GM23338 (cell line): Measurements from ENCODE around the gene LYRM9. TPM values are rescaled to one million over a fixed set of nuclear protein-coding genes. Genes with fewer than 3 reads are reported as not detected.

ENCODE experiments used
- ATAC-seq: fragments of 200-7000 bp; cut with Tn5 transposase; 3 replicates; pipeline ENCODE4 v1.9.1; 2020
- DNase-seq: peaks from one replicate; pipeline ENCODE4 v3.0.0-alpha.2; 2015; ENCODE audit warnings: low spot score
- H2AFZ ChIP-seq: fragments of 200-600 bp; sonication (generic); 2 replicates; pipeline ENCODE4 v1.8.0; 2016; ENCODE audit warnings: antibody characterized with exemption, mild to moderate bottlenecking, moderate library complexity
- H3F3A ChIP-seq: fragments of 200-600 bp; sonication (generic); replicated peaks from 2 replicates; pipeline ENCODE4 v1.8.0; 2017; ENCODE audit warnings: antibody characterized with exemption, mixed run types, low read depth
- H3K27ac ChIP-seq: fragments of 200-600 bp; sonication (generic); 2 replicates; pipeline ENCODE4 v1.6.1; 2016; ENCODE audit warnings: low read depth
- H3K27me3 ChIP-seq: fragments of 200-600 bp; sonication (generic); 2 replicates; pipeline ENCODE4 v1.8.0; 2016; ENCODE audit warnings: mild to moderate bottlenecking, mixed run types, moderate library complexity; ENCODE audit not compliant: insufficient read depth
- H3K36me3 ChIP-seq: fragments of 200-600 bp; sonication (generic); 2 replicates; pipeline ENCODE4 v1.8.0; 2016; ENCODE audit warnings: mild to moderate bottlenecking; ENCODE audit not compliant: insufficient read depth
- H3K4me1 ChIP-seq: fragments of 200-600 bp; sonication (generic); 2 replicates; pipeline ENCODE4 v1.8.0; 2016; ENCODE audit warnings: mild to moderate bottlenecking, moderate library complexity; ENCODE audit not compliant: insufficient read depth
- H3K4me2 ChIP-seq: fragments of 200-600 bp; sonication (generic); 2 replicates; pipeline ENCODE4 v1.7.1; 2017; ENCODE audit warnings: mixed run types
- H3K4me3 ChIP-seq: fragments of 200-600 bp; sonication (generic); 2 replicates; pipeline ENCODE4 v1.6.1; 2016; ENCODE audit warnings: mixed run types
- H3K79me2 ChIP-seq: fragments of 200-600 bp; sonication (generic); replicated peaks from 2 replicates; pipeline ENCODE4 v1.8.0; 2017; ENCODE audit warnings: mild to moderate bottlenecking; ENCODE audit not compliant: insufficient read depth
- H3K9me2 ChIP-seq: fragments of 200-600 bp; sonication (generic); 2 replicates; pipeline ENCODE4 v1.8.0; 2017; ENCODE audit not compliant: insufficient read depth
- H4K20me1 ChIP-seq: fragments of 200-600 bp; sonication (generic); replicated peaks from 2 replicates; pipeline ENCODE4 v1.8.0; 2017; ENCODE audit warnings: mild to moderate bottlenecking; ENCODE audit not compliant: insufficient read depth
- H3K27ac Mint-ChIP-seq: 2 replicates; pipeline ENCODE4 v1.8.0; 2020; ENCODE audit warnings: inconsistent platforms, mild to moderate bottlenecking, moderate library complexity, mixed read lengths
- H3K27me3 Mint-ChIP-seq: 3 replicates; pipeline ENCODE4 v1.8.0; 2022; ENCODE audit warnings: low read depth, mild to moderate bottlenecking, moderate library complexity, mixed read lengths, inconsistent platforms; ENCODE audit not compliant: insufficient read depth, poor library complexity
- H3K36me3 Mint-ChIP-seq: 3 replicates; pipeline ENCODE4 v1.8.0; 2021; ENCODE audit warnings: low read depth, mild to moderate bottlenecking, inconsistent platforms, moderate library complexity, mixed read lengths
- H3K4me1 Mint-ChIP-seq: 3 replicates; pipeline ENCODE4 v1.8.0; 2020; ENCODE audit warnings: mild to moderate bottlenecking, inconsistent platforms, mixed read lengths
- H3K4me3 Mint-ChIP-seq: 3 replicates; pipeline ENCODE4 v1.8.0; 2021; ENCODE audit warnings: moderate library complexity, mild to moderate bottlenecking, inconsistent platforms, mixed read lengths
- H3K9me3 Mint-ChIP-seq: 3 replicates; pipeline ENCODE4 v1.8.0; 2020; ENCODE audit warnings: moderate library complexity, mild to moderate bottlenecking, inconsistent platforms, mixed read lengths
- CREB1 ChIP-seq: fragments of 250-450 bp; sonication (Bioruptor Pico); IDR thresholded peaks from 2 replicates; pipeline ENCODE4 v1.5.0; 2020; ENCODE audit warnings: low read depth, mild to moderate bottlenecking, moderate library complexity
- CTCF ChIP-seq, 2 experiments: fragments of 200-600 bp in 1 of 2; sonication (generic) in 1 of 2; conservative IDR thresholded peaks; 2 replicates each; pipeline versions ENCODE4 v1.5.1 to v1.6.1; 2016 to 2017; ENCODE audit warnings: antibody characterized with exemption in 2 of 2, low read depth in 2 of 2, mild to moderate bottlenecking in 2 of 2, moderate library complexity in 1 of 2
- EZH2 ChIP-seq: fragments of 200-600 bp; sonication (generic); IDR thresholded peaks from one replicate; pipeline ENCODE4 v1.8.0; 2017; ENCODE audit warnings: antibody characterized with exemption, mild to moderate bottlenecking, low read depth; ENCODE audit not compliant: unreplicated experiment
- EZH2phosphoT487 ChIP-seq: fragments of 200-600 bp; sonication (generic); IDR thresholded peaks from one replicate; pipeline ENCODE4 v1.8.1; 2018; ENCODE audit warnings: antibody characterized with exemption; ENCODE audit not compliant: unreplicated experiment
- JUNB ChIP-seq: IDR thresholded peaks from one replicate; pipeline ENCODE4 v1.6.1; 2016; ENCODE audit warnings: antibody characterized with exemption; ENCODE audit not compliant: unreplicated experiment
- NANOG ChIP-seq: IDR thresholded peaks from 2 replicates; pipeline ENCODE4 v1.6.1; 2016; ENCODE audit warnings: antibody characterized with exemption, borderline replicate concordance
- POLR2AphosphoS5 ChIP-seq: IDR thresholded peaks from 2 replicates; pipeline ENCODE4 v1.6.1; 2016; ENCODE audit warnings: antibody characterized with exemption, low read depth
- REST ChIP-seq: IDR thresholded peaks from one replicate; pipeline ENCODE4 v1.6.1; 2018; ENCODE audit warnings: antibody characterized with exemption; ENCODE audit not compliant: unreplicated experiment
- STAT1 ChIP-seq: IDR thresholded peaks from one replicate; pipeline ENCODE4 v1.6.1; 2016; ENCODE audit warnings: antibody characterized with exemption; ENCODE audit not compliant: unreplicated experiment
- ZNF114 ChIP-seq: fragments of 250-450 bp; sonication (Bioruptor Pico); IDR thresholded peaks from 2 replicates; pipeline ENCODE4 v1.5.0; 2020; ENCODE audit warnings: mild to moderate bottlenecking, moderate library complexity
- ZNF331 ChIP-seq: fragments of 250-450 bp; sonication (Bioruptor Pico); IDR thresholded peaks from 2 replicates; pipeline ENCODE4 v1.5.0; 2020; ENCODE audit warnings: low read depth, mild to moderate bottlenecking, moderate library complexity
- polyA plus RNA-seq: library from polyadenylated mRNA; unstranded; fragments of >200 nt; fragmentation: Nextera tagmentation; extraction: Ambion mirVana; gene quantifications from 2 replicates; pipeline ENCODE4 v1.2.1, GENCODE V29; 2016
- total RNA-seq: library from RNA; depleted of rRNA; stranded (reverse); fragments of >200 nt; shearing (Covaris generic); gene quantifications from 2 replicates; pipeline ENCODE4 v1.2.3, GENCODE V29; 2014
- TF ChIP-seq, protein P1 (sequence below): fragments of 250-450 bp; sonication (Bioruptor Pico); IDR thresholded peaks from 2 replicates; pipeline ENCODE4 v1.5.0; 2020; ENCODE audit warnings: mild to moderate bottlenecking, moderate library complexity
- TF ChIP-seq, protein P2 (sequence below): IDR thresholded peaks from 2 replicates; pipeline ENCODE4 v1.6.1; 2016; ENCODE audit warnings: antibody characterized with exemption

Gene LYRM9
- total and polyA plus RNA-seq, 2 experiments from 2014 or later, result 4.7 to 6.2 TPM

- H3K9me2 ChIP-seq, result no peaks in the 10 kb centered on the region; the same call in 1 of the 2 replicates
- no peak overlapping the region for H3K27ac ChIP-seq
- no peaks in the 10 kb centered on the region for H3K79me2 ChIP-seq
- no peak for DNase-seq
- peaks cover 71% of the 10 kb centered on the region for H3K4me1 ChIP-seq
- H3K9me3 Mint-ChIP-seq, result no peaks in the 10 kb centered on the region
- TF ChIP-seq EZH2phosphoT487 (no peak), ZNF331 (CRISPR knock-in tag) (no peak), ZNF114 (CRISPR knock-in tag) (no peak), STAT1 (no peak), CTCF (conservative IDR thresholded peaks at IDR 0.05; ENCODE audit: low read depth in 2 of 2) (no peak), POLR2AphosphoS5 (no peak), REST (no peak), NANOG (no peak), JUNB (no peak), EZH2 (no peak), CREB1 (CRISPR knock-in tag) (no peak)
- TF ChIP-seq, protein P1, sequence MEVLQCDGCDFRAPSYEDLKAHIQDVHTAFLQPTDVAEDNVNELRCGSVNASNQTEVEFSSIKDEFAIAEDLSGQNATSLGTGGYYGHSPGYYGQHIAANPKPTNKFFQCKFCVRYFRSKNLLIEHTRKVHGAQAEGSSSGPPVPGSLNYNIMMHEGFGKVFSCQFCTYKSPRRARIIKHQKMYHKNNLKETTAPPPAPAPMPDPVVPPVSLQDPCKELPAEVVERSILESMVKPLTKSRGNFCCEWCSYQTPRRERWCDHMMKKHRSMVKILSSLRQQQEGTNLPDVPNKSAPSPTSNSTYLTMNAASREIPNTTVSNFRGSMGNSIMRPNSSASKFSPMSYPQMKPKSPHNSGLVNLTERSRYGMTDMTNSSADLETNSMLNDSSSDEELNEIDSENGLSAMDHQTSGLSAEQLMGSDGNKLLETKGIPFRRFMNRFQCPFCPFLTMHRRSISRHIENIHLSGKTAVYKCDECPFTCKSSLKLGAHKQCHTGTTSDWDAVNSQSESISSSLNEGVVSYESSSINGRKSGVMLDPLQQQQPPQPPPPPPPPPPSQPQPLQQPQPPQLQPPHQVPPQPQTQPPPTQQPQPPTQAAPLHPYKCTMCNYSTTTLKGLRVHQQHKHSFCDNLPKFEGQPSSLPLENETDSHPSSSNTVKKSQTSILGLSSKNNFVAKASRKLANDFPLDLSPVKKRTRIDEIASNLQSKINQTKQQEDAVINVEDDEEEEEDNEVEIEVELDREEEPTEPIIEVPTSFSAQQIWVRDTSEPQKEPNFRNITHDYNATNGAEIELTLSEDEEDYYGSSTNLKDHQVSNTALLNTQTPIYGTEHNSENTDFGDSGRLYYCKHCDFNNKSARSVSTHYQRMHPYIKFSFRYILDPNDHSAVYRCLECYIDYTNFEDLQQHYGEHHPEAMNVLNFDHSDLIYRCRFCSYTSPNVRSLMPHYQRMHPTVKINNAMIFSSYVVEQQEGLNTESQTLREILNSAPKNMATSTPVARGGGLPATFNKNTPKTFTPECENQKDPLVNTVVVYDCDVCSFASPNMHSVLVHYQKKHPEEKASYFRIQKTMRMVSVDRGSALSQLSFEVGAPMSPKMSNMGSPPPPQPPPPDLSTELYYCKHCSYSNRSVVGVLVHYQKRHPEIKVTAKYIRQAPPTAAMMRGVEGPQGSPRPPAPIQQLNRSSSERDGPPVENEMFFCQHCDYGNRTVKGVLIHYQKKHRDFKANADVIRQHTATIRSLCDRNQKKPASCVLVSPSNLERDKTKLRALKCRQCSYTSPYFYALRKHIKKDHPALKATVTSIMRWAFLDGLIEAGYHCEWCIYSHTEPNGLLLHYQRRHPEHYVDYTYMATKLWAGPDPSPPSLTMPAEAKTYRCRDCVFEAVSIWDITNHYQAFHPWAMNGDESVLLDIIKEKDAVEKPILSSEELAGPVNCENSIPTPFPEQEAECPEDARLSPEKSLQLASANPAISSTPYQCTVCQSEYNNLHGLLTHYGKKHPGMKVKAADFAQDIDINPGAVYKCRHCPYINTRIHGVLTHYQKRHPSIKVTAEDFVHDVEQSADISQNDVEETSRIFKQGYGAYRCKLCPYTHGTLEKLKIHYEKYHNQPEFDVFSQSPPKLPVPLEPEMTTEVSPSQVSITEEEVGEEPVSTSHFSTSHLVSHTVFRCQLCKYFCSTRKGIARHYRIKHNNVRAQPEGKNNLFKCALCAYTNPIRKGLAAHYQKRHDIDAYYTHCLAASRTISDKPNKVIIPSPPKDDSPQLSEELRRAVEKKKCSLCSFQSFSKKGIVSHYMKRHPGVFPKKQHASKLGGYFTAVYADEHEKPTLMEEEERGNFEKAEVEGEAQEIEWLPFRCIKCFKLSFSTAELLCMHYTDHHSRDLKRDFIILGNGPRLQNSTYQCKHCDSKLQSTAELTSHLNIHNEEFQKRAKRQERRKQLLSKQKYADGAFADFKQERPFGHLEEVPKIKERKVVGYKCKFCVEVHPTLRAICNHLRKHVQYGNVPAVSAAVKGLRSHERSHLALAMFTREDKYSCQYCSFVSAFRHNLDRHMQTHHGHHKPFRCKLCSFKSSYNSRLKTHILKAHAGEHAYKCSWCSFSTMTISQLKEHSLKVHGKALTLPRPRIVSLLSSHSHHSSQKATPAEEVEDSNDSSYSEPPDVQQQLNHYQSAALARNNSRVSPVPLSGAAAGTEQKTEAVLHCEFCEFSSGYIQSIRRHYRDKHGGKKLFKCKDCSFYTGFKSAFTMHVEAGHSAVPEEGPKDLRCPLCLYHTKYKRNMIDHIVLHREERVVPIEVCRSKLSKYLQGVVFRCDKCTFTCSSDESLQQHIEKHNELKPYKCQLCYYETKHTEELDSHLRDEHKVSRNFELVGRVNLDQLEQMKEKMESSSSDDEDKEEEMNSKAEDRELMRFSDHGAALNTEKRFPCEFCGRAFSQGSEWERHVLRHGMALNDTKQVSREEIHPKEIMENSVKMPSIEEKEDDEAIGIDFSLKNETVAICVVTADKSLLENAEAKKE (CRISPR knock-in tag), result no peak
- TF ChIP-seq, protein P2, sequence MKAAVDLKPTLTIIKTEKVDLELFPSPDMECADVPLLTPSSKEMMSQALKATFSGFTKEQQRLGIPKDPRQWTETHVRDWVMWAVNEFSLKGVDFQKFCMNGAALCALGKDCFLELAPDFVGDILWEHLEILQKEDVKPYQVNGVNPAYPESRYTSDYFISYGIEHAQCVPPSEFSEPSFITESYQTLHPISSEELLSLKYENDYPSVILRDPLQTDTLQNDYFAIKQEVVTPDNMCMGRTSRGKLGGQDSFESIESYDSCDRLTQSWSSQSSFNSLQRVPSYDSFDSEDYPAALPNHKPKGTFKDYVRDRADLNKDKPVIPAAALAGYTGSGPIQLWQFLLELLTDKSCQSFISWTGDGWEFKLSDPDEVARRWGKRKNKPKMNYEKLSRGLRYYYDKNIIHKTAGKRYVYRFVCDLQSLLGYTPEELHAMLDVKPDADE, result no peak
- no peaks in the 10 kb centered on the region for H3K36me3 ChIP-seq
- peaks cover 22% of the 10 kb centered on the region for H3K27me3 Mint-ChIP-seq
- H3K4me3 ChIP-seq, result peak overlapping the region; percentile 58
- H3K4me2 ChIP-seq, result peak overlapping the region; percentile 84
- H4K20me1 ChIP-seq, result no peaks in the 10 kb centered on the region
- H3F3A ChIP-seq, result no peaks in the 10 kb centered on the region; the same call in 1 of the 2 replicates
- peaks cover 9% of the 10 kb centered on the region for H3K27me3 ChIP-seq
- no peak overlapping the region for H3K27ac Mint-ChIP-seq
- peak overlapping the region; percentile 66 for H3K4me3 Mint-ChIP-seq
- no peaks in the 10 kb centered on the region for H3K36me3 Mint-ChIP-seq
- H2AFZ ChIP-seq, result peak overlapping the region; percentile 82
- peaks cover 76% of the 10 kb centered on the region for H3K4me1 Mint-ChIP-seq
- ATAC-seq, result no peak
Measured at GRCh38 chr17:27892542-27892865, 661 bp downstream of the LYRM9 start.
